Measurements from ENCODE around the gene DCAF10. TPM values are rescaled to one million over a fixed set of nuclear protein-coding genes. Genes with fewer than 3 reads are reported as not detected.

Gene DCAF10
- total RNA-seq, 1 donor from 2014 or later: 18.5 TPM

DNA sequence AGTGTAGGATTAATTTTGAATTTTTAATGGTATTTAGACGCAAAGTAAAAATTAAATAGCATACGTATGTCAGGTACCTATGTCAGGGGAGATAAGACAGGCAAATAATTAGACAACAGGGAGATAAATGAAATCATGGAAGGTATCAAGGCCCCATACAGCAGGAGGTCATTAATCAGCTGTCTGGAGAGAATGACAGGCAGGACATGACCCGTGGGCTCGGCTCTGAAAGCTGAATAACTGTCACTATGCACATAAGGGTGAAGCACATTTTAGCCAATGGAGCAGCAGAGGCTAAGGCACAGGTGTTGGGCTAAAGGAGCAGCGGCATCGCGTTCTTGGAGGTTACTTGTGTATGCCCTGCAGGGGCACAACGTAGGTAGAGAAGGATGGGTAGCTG is 91.5 kb downstream of the DCAF10 start:
- no peaks in the 10 kb centered on the region for H3K27me3 Mint-ChIP-seq (ENCODE audit: insufficient read depth)
- H3K4me3 Mint-ChIP-seq: no peak overlapping the region
- intact Hi-C loops (cut with micrococcal nuclease): no loop called here
- H3K4me1 Mint-ChIP-seq (ENCODE audit: low read depth): no peaks in the 10 kb centered on the region
- H3K9me3 Mint-ChIP-seq: no peaks in the 10 kb centered on the region
- peaks cover 50% of the 10 kb centered on the region for H3K36me3 Mint-ChIP-seq (ENCODE audit: low read depth)
- DNase-seq (ENCODE audit: low spot score): no peak
- no peak overlapping the region for H3K27ac Mint-ChIP-seq

DNA sequence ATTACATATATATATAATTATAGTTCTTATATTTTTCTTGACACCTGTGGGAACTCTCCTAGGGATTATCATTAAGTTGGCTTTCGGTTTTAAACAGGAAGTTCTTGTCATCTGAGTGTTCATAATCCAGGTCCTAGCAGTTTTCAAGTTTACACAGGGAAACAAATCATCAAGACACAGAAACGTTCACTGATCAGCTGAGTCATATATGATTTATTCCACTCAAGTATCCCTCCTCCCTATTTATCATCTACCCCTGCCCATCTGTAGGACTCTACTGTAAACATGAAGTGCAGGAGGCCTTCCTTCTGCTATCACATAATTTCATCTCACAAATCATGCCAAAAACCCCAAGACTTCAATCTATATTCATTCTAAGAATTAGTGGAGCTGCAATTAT is 97.1 kb downstream of the DCAF10 start:
- H3K4me1 Mint-ChIP-seq (ENCODE audit: low read depth): peaks cover 19% of the 10 kb centered on the region
- no peaks in the 10 kb centered on the region for H3K27me3 Mint-ChIP-seq (ENCODE audit: insufficient read depth)
- H3K36me3 Mint-ChIP-seq (ENCODE audit: low read depth): peaks cover 37% of the 10 kb centered on the region
- H3K27ac Mint-ChIP-seq: peak overlapping the region; percentile 4
- intact Hi-C loops (cut with micrococcal nuclease): no loop called here
- no peak overlapping the region for H3K4me3 Mint-ChIP-seq
- H3K9me3 Mint-ChIP-seq: no peaks in the 10 kb centered on the region
- DNase-seq (ENCODE audit: low spot score): no peak

DNA sequence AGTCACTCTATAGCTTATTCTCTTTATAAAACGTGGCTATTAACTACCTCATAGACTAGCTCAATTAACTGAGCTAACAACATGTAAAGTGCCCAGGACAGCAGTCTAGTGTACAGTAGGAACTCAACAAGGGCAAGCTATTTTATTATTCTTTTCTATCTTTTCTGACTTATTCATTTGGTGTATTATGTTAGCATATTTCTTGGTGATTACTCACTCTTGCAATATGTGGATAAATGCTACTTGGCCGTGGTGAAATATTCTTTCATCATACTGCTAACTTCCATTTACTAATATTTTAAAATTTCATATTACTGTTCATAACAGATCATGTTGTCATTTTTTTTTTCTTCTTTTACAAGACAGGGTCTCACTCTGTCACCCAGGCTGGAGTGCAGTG is 98.4 kb downstream of the DCAF10 start:
- no peak overlapping the region for H3K4me3 Mint-ChIP-seq
- peaks cover 24% of the 10 kb centered on the region for H3K4me1 Mint-ChIP-seq (ENCODE audit: low read depth)
- H3K27ac Mint-ChIP-seq: no peak overlapping the region
- no peaks in the 10 kb centered on the region for H3K27me3 Mint-ChIP-seq (ENCODE audit: insufficient read depth)
- H3K36me3 Mint-ChIP-seq (ENCODE audit: low read depth): peaks cover 31% of the 10 kb centered on the region
- no peaks in the 10 kb centered on the region for H3K9me3 Mint-ChIP-seq
- intact Hi-C loops (cut with micrococcal nuclease): no loop called here
- DNase-seq (ENCODE audit: low spot score): no peak

DNA sequence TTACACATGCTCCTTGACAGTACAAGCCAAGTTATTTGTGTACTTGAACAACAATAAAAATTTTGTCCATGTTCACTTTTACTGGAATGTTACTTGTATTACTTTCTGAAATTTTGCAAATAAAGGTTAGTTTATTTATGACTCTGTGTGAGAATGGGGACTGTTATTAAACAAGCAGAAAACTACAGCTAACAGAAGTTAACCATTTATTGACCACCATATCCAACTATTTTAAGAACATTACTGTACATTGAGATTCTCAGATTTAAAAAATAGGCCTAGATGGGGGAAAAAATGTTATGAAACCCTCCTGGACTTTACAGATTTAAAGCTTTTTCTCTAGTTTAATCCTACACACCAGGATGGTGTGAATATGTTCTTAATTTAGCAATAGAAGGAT is 101.5 kb downstream of the DCAF10 start:
- DNase-seq (ENCODE audit: low spot score): no peak
- Mint-ChIP-seq H3K27me3 (ENCODE audit: insufficient read depth) (peaks cover 5% of the 10 kb centered on the region), H3K4me3 (peak overlapping the region; percentile 90), H3K9me3 (no peaks in the 10 kb centered on the region), H3K27ac (no peak overlapping the region), H3K36me3 (ENCODE audit: low read depth) (peaks cover 14% of the 10 kb centered on the region), H3K4me1 (ENCODE audit: low read depth) (peaks cover 33% of the 10 kb centered on the region)
- intact Hi-C loops (cut with micrococcal nuclease): loop anchor here (5.0 to 10.0 kb wide), 3 partner anchors 65 to 1417 kb away; partner anchors contain the start of gene ZBTB5

DNA sequence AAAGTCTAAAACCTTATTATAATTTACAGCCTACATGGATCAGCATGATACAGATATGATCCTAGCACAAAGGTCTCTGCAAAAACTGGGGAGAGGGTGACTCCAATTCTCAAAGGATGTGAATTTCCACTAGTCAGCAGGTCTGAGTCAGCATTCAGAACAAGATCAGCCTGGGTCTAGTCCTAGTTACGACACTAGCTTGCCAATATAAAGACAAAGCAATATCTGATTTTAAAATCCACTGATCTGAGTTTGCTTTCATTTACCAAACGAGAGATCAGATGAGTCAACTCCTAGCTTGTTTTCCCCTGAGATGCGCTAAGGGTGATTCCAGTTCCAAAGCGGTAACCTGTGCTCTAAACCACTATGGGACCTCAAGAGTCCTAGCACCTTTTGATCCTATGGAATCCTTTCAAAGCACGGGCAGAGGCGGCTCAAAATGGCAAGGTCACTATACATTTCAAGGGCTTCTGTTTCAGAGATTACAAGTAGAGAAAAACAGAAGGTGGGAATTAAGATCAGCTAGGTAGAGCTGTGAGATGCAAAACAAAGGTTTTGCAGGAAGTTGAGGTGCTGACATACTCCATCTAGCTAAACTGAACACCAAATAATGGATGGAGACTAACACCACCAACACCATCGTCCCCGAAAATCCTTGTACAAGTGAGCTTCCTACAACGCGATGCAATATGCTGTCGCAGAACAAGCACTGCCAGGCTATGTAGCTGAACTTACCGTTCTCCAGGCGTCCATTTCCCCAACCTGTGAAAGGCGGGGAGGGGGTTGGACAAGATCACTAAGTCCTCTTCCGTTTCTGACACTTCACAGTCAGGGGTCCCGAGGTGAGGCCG is 102.4 kb downstream of the DCAF10 start:
- H3K4me3 Mint-ChIP-seq: peak overlapping the region; percentile 90
- intact Hi-C loops (cut with micrococcal nuclease): loop anchor here (1.0 to 10.0 kb wide), 4 partner anchors 66 to 1418 kb away; partner anchors contain the start of genes POLR1E and ZBTB5
- H3K36me3 Mint-ChIP-seq (ENCODE audit: low read depth): peaks cover 9% of the 10 kb centered on the region
- H3K27ac Mint-ChIP-seq: peak overlapping the region; percentile 84
- no peaks in the 10 kb centered on the region for H3K9me3 Mint-ChIP-seq
- peaks cover 28% of the 10 kb centered on the region for H3K4me1 Mint-ChIP-seq (ENCODE audit: low read depth)
- H3K27me3 Mint-ChIP-seq (ENCODE audit: insufficient read depth): peaks cover 5% of the 10 kb centered on the region
- no peak for DNase-seq (ENCODE audit: low spot score)

DNA sequence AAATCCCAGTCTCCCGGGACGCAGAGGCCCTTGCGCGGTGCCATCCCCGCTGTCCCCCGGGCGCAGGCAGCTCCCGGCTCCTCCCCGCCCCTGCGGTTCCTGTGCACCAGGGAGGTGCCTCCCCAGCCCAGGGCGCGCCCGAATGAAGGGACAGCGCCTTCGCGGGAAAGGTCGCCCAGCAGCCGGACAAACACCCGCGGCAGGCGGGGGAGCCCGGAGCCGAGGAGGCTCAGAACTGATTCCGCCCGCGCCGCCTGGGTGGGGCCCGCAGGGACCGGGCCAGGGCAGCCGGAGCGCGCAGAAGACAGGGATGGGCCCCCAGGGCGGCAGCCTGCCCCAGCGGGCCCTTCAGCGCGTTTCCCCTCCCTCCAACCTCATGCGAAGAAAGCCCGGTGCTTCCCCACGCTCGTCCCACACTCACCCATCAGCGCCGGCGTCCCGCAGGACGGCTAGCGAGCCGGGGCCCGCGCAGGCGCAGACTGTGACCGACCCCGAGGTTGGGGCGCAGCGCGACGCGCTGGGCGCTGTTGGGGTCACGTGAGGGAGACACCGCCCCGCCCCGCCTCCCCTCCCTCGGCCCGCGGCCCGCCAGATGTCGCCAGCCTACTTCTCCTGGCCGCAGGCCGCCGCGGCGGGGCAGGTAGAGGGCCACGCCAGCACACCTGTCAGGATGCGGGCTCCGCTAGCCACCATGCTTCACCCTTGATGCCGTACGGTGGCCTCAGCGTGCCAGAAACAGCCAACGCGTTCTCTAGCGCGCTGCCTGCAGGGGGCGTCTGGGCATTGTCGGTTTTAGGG is 103.2 kb downstream of the DCAF10 start, which contains the start of gene SLC25A51:
TSS of gene SLC25A51 (minus strand) at position 481 of the 798 bp plus-strand sequence. CDS start 15,577 bp downstream, outside the sequence.
- Mint-ChIP-seq H3K36me3 (ENCODE audit: low read depth) (peaks cover 7% of the 10 kb centered on the region), H3K27me3 (ENCODE audit: insufficient read depth) (peaks cover 5% of the 10 kb centered on the region), H3K4me3 (peak within 1 kb of the TSS; percentile 90), H3K27ac (peak within 1 kb of the TSS; percentile 94), H3K9me3 (no peaks in the 10 kb centered on the region), H3K4me1 (ENCODE audit: low read depth) (peaks cover 35% of the 10 kb centered on the region)
- DNase-seq (ENCODE audit: low spot score): peak; percentile 92
- intact Hi-C loops (cut with micrococcal nuclease): loop anchor here (1.0 to 10.0 kb wide), 11 partner anchors 67 to 1503 kb away; partner anchors contain the start of genes ALDH1B1, DCAF10, EXOSC3 and POLR1E

DNA sequence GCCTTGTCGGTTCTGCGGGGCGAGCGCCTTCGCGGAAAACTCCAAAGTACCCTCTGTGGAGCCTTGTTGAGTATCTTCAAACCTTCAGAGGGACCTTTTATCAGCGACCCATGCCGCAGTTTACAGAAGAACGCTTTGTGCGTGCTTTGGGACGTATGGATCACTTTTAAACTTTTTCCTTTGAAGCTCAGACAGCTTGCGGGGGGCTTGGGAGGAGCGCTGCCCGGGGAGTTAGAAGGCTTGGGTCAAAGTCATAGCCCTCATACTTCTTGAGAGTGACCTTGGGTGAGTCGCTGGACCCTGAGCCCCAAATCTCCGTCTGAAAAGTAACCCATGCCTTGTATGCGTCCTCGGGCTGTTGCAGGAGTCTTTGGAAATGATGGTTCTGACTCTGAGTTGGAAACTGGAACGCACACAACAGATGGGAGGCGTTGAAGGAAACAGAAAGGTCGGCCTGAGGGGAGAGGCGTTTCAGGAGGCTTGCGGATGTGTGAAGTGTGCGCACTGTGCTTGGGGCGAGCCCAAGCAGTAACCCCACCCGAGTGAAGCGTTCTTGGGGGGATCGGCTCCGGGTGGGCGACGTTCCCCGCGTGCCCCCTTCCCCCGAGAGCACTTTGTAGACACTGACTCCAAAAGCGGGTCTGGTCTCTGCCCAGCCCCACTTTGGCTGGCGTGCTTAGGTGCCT is 104.0 kb downstream of the DCAF10 start:
- Mint-ChIP-seq H3K9me3 (no peaks in the 10 kb centered on the region), H3K27ac (peak overlapping the region; percentile 94), H3K4me3 (peak overlapping the region; percentile 90), H3K27me3 (ENCODE audit: insufficient read depth) (peaks cover 5% of the 10 kb centered on the region), H3K4me1 (ENCODE audit: low read depth) (peaks cover 38% of the 10 kb centered on the region), H3K36me3 (ENCODE audit: low read depth) (peaks cover 2% of the 10 kb centered on the region)
- intact Hi-C loops (cut with micrococcal nuclease): loop anchor here (1.0 to 10.0 kb wide), 10 partner anchors 67 to 1504 kb away; partner anchors contain the start of genes ALDH1B1, DCAF10, EXOSC3 and RNF38
- DNase-seq (ENCODE audit: low spot score): no peak

DNA sequence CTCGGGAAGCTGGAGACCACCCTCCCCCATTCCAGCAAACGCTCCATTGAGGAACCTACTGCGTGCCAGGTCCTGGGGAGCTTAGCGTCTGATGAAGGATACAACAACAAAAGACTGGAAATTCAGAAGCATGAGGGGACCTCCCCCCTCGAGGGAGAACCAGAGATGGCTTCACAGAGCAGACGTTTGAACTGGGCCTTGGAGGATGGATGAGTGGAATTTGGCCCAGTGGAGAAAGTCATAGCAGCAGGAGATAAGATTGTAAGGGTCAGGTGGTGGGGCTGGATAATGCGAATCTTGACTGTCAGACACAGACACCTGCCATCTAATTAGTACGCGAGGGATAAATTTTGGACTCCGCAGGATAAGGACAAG is 104.5 kb downstream of the DCAF10 start:
- Mint-ChIP-seq H3K27me3 (ENCODE audit: insufficient read depth) (peaks cover 5% of the 10 kb centered on the region), H3K9me3 (no peaks in the 10 kb centered on the region), H3K4me3 (no peak overlapping the region), H3K36me3 (ENCODE audit: low read depth) (peaks cover 2% of the 10 kb centered on the region), H3K4me1 (ENCODE audit: low read depth) (peaks cover 38% of the 10 kb centered on the region), H3K27ac (no peak overlapping the region)
- DNase-seq (ENCODE audit: low spot score): no peak
- intact Hi-C loops (cut with micrococcal nuclease): loop anchor here (2.0 to 10.0 kb wide), 3 partner anchors 488 to 1504 kb away; partner anchors contain the start of genes ALDH1B1 and RNF38

DNA sequence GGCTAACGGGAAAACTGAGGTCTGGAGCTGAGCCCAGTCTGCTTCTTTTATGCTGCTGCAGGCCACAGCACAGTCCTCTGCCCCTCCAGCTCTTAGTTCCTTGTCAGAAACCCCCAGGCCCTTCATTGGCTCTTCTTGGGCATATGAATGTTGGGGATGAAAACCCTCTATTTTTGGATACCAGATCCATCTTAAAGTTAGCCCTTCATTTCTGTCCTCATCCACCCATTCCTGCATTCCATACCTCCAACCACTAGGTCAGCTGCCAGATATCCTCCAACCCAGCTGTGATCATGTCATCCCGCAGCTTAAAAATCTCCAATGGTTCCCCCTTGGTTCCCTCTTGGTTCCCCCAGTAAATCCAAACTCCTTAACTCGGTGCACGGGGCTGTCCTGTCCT is 105.2 kb downstream of the DCAF10 start:
- H3K27me3 Mint-ChIP-seq (ENCODE audit: insufficient read depth): peaks cover 5% of the 10 kb centered on the region
- intact Hi-C loops (cut with micrococcal nuclease): loop anchor here (2.0 to 10.0 kb wide), 3 partner anchors 487 to 1505 kb away; partner anchors contain the start of genes ALDH1B1 and RNF38
- no peak for DNase-seq (ENCODE audit: low spot score)
- H3K4me3 Mint-ChIP-seq: peak overlapping the region; percentile 16
- H3K9me3 Mint-ChIP-seq: no peaks in the 10 kb centered on the region
- H3K4me1 Mint-ChIP-seq (ENCODE audit: low read depth): peaks cover 34% of the 10 kb centered on the region
- peaks cover under 1% of the 10 kb centered on the region for H3K36me3 Mint-ChIP-seq (ENCODE audit: low read depth)
- H3K27ac Mint-ChIP-seq: peak overlapping the region; percentile 6

DNA sequence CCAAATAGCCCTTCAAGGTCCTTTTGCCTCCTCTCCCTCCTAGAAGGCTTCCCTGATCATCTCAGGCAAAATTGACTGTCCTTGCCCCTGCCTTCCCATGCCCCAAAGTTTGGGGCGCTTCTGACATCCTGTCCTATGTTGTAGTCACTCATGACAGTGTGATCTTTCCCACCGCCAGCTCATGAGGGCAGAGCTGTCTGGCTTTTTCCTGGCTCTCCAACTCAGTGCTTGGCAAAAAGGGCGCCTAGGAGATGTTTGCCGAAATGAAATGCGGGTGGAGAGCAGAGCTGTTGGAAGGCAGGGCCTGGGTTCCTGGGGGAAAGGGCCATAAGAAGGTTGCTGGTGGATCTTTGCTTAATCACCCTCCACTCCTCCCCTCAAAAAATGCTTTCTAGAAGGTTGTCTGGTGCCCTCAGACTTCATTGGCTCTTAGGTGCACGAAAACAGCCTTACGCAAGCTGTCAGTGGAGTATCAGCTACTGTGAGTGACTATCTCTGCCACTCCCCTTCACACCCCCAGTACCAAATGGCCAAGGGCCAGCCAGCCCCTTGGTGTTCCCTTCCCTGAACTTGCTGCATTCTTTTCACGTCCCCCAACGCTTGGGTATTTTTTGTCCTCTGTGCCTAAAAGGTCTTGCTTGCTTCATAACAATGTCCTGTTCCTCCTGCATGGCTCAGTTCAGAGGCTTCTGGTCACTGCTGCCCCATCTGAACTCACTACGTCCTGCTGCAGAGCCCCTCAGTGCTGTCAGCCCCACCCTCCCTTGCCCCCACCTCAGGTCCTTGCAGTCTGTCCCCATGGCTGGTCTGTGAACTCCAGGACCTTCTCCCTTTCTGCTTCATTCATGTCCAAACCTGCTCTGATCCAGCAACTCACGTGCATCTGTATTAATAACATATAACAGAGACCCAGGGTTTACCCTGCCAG is 106.0 kb downstream of the DCAF10 start:
- Mint-ChIP-seq H3K9me3 (no peaks in the 10 kb centered on the region), H3K4me3 (peak overlapping the region; percentile 16), H3K36me3 (ENCODE audit: low read depth) (no peaks in the 10 kb centered on the region), H3K27me3 (ENCODE audit: insufficient read depth) (peaks cover 5% of the 10 kb centered on the region), H3K27ac (peak overlapping the region; percentile 67), H3K4me1 (ENCODE audit: low read depth) (peaks cover 33% of the 10 kb centered on the region)
- intact Hi-C loops (cut with micrococcal nuclease): loop anchor here (10.0 kb wide), 1 partner anchor 1422 kb away; no protein-coding TSS in a partner anchor
- DNase-seq (ENCODE audit: low spot score): no peak

DNA sequence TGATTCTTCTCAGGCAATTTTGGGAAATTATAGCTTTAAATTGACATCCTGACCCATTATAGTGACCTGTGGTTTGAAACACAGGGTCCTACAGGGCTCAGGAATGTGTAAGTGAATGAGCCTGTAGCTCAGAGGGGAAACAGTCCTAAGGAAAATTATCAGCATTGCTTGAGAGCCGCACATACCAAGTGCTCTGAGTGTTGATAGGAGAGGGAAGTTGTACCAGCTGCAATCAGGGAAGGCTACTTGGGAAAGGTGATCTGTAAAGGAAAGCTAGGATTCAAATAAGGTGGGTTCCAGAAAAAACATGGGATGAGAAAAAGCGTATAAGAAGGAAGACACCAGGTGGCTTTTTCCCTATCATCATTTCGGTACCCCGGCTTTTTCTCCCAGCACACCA is 107.7 kb downstream of the DCAF10 start:
- DNase-seq (ENCODE audit: low spot score): no peak
- no peak overlapping the region for H3K4me3 Mint-ChIP-seq
- H3K36me3 Mint-ChIP-seq (ENCODE audit: low read depth): no peaks in the 10 kb centered on the region
- peaks cover 20% of the 10 kb centered on the region for H3K4me1 Mint-ChIP-seq (ENCODE audit: low read depth)
- H3K9me3 Mint-ChIP-seq: no peaks in the 10 kb centered on the region
- peaks cover 5% of the 10 kb centered on the region for H3K27me3 Mint-ChIP-seq (ENCODE audit: insufficient read depth)
- intact Hi-C loops (cut with micrococcal nuclease): loop anchor here (10.0 kb wide), 1 partner anchor 1423 kb away; no protein-coding TSS in a partner anchor
- no peak overlapping the region for H3K27ac Mint-ChIP-seq

Data from activated T-helper 1 cell treated with anti-CD3 and anti-CD28 coated beads, Interleukin-12 subunit alpha, Interleukin-12 subunit beta, Interleukin-2, Interleukin-4 antibody, amounts not matched to agents 30 ng/mL and 10 ng/mL and 1 ng/mL, durations not matched to agents 14 hours and 24 hours and 36 hours (primary cell).